ENCODE data around the gene RCOR1. TPM values are rescaled to one million over a fixed set of nuclear protein-coding genes. Genes with fewer than 3 reads are reported as not detected.

Gene RCOR1
- total RNA-seq, 6 donors from 2014 or later: 19.8 to 58.7 (median 34.3) TPM

- 17 to 18% methylated on average over 7 of the region's 7 CpGs for WGBS, 2 donors
- H3K9me3 ChIP-seq: no peaks in the 10 kb centered on the region
- H3K4me1 ChIP-seq: peaks cover 18 to 42% (median 26%) of the 10 kb centered on the region in 4 donors
- ATAC-seq (ENCODE audit: low FRiP score in 2 of 2) (peak; percentile 86 to 88), DNase-seq (peak in 1 of 2 donors; percentile 52)
- H3K36me3 ChIP-seq: no peaks in the 10 kb centered on the region
- TF ChIP-seq POLR2A (IDR thresholded peaks at IDR 0.05) (no peak), CTCF (IDR thresholded peaks at IDR 0.05) (peak; percentile 52 to 76 (median 75))
- peak overlapping the region in 1 of 4 donors; percentile 21 for H3K27ac ChIP-seq
- H3K27me3 ChIP-seq: no peaks in the 10 kb centered on the region
- no peak overlapping the region for H3K4me3 ChIP-seq
Observed at GRCh38 chr14:102694530-102695166, 102.2 kb downstream of the RCOR1 start.

GRCh38 chr14:102695167-102695555 lies 102.7 kb downstream of the RCOR1 start:
- no peaks in the 10 kb centered on the region for H3K27me3 ChIP-seq
- TF ChIP-seq EP300 (IDR thresholded peaks at IDR 0.05): no peak
- TF ChIP-seq CTCF (IDR thresholded peaks at IDR 0.05): no peak
- TF ChIP-seq POLR2AphosphoS5 (IDR thresholded peaks at IDR 0.05): no peak
- no peak for TF ChIP-seq POLR2A (IDR thresholded peaks at IDR 0.05)
- H3K4me3 ChIP-seq: no peak overlapping the region
- H3K4me1 ChIP-seq: peaks cover 18 to 39% (median 26%) of the 10 kb centered on the region in 4 donors
- no peaks in the 10 kb centered on the region for H3K36me3 ChIP-seq
- no peak overlapping the region for H3K27ac ChIP-seq
- DNase-seq (no peak), ATAC-seq (ENCODE audit: low FRiP score in 2 of 2) (no peak)
- 52% methylated on average over 3 of the region's 3 CpGs for WGBS, 2 donors
- no peaks in the 10 kb centered on the region for H3K9me3 ChIP-seq

GRCh38 chr14:102696332-102696731 lies 103.9 kb downstream of the RCOR1 start:
- DNase-seq (no peak), ATAC-seq (ENCODE audit: low FRiP score in 2 of 2) (no peak)
- no peak overlapping the region for H3K4me3 ChIP-seq
- no peaks in the 10 kb centered on the region for H3K9me3 ChIP-seq
- H3K36me3 ChIP-seq: no peaks in the 10 kb centered on the region
- TF ChIP-seq EP300 (IDR thresholded peaks at IDR 0.05): no peak
- H3K4me1 ChIP-seq: peaks cover 16 to 32% (median 20%) of the 10 kb centered on the region in 4 donors
- H3K27me3 ChIP-seq: no peaks in the 10 kb centered on the region
- WGBS, 2 donors: 76 to 81% methylated on average over 8 of the region's 8 CpGs
- H3K27ac ChIP-seq: no peak overlapping the region

GRCh38 chr14:102696856-102697495 lies 104.5 kb downstream of the RCOR1 start:
- ATAC-seq (ENCODE audit: low FRiP score in 2 of 2): no peak
- H3K4me3 ChIP-seq: no peak overlapping the region
- no peak overlapping the region for H3K27ac ChIP-seq

DNA sequence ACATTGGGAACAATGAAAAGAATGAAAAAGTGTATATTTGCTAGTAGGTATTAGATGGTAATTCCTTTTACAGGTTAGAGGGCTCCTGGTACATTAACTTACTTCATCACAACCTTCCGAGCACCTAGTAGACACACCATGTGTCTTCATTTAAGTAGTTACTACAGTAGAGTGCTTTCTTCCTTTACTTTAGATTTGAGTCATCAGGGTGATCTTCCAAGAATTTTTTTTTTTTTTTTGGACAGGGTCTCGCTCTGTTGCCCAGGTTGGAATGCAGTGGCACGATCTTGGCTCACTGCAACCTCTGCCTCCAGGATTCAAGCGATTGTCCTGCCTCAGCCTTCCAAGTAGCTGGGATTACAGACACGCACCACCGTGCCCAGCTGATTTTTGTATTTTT lies 105.1 kb downstream of the RCOR1 start:
- H3K4me3 ChIP-seq: no peak overlapping the region
- peaks cover 13 to 32% (median 19%) of the 10 kb centered on the region in 4 donors for H3K4me1 ChIP-seq
- no peaks in the 10 kb centered on the region for H3K27me3 ChIP-seq
- ATAC-seq (ENCODE audit: low FRiP score in 2 of 2) (no peak), DNase-seq (no peak)
- H3K27ac ChIP-seq: no peak overlapping the region
- TF ChIP-seq EP300 (IDR thresholded peaks at IDR 0.05): no peak
- no peak for TF ChIP-seq CTCF (IDR thresholded peaks at IDR 0.05)
- no peak for TF ChIP-seq POLR2AphosphoS5 (IDR thresholded peaks at IDR 0.05)
- TF ChIP-seq POLR2A (IDR thresholded peaks at IDR 0.05): no peak
- H3K9me3 ChIP-seq: no peaks in the 10 kb centered on the region
- 92 to 95% methylated on average over 6 of the region's 6 CpGs for WGBS, 2 donors
- H3K36me3 ChIP-seq: no peaks in the 10 kb centered on the region

More at GRCh38 chr14:102696856-102697495, 104.5 kb downstream of the RCOR1 start:
- Histone ChIP-seq H3K36me3 (no peaks in the 10 kb centered on the region), H3K9me3 (no peaks in the 10 kb centered on the region), H3K4me1 (peaks cover 14 to 32% (median 19%) of the 10 kb centered on the region in 4 donors), H3K27me3 (no peaks in the 10 kb centered on the region)
- TF ChIP-seq POLR2AphosphoS5 (IDR thresholded peaks at IDR 0.05) (no peak), CTCF (IDR thresholded peaks at IDR 0.05) (no peak)
- WGBS, 2 donors: 27 to 28% methylated on average over 3 of the region's 3 CpGs
- no peak for DNase-seq

All from upper lobe of left lung (tissue), 6 donors.